CD1c-positive myeloid dendritic cell (primary cell): ENCODE measurements around the gene CPED1.
"Not testable (repeated sequence)": the region's sequence is repeated elsewhere in the genome, so short reads cannot be mapped to it uniquely, and the experiment has no call there.

ENCODE experiments used
- DNase-seq: peaks from one replicate; pipeline ENCODE4 v3.0.0-alpha.2; 2016; ENCODE audit errors: extremely low spot score

The CPED1 gene

DNA sequence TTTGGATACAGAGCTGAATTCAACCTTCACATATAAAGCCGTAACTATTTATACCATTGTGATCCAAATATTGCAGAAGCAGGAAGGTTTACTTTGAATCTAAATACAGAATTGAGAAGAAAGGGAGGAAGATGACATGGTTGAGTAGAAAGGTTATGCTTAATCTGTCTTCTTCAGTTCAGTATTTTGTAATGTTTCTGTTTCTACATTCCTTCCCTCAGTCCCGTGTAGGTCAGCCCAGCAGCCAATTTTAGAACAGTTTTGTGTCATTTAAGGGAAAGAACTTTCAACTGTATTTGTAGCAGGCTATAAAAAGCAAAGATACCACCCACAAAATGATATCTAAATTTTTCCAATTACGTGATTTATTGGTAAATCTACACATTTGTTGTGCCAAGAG, 97.4 kb downstream of the CPED1 start:
- DNase-seq: no peak

- no peak for DNase-seq
These were observed 100.4 kb downstream of the CPED1 start for GRCh38 chr7:121088870-121089269.

DNA sequence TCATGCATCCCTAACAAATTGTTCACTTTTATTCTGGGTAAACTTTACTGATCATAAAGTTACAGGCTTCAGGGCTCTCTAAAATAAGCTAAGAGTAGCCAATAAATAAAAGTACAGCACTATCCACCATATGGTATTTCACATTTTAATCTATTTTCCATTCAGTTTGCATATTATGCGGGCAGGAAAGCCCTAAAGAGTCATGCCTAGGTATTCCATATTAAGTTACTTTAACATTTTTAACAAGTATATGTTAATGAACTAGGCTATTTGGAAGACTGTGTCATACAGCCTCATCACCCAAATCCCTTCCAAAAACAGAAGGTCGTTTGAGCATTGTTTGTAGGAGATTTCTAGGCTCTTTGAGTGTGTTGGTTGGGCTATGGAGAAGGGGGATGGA, 106.3 kb downstream of the CPED1 start:
- no peak for DNase-seq

DNA sequence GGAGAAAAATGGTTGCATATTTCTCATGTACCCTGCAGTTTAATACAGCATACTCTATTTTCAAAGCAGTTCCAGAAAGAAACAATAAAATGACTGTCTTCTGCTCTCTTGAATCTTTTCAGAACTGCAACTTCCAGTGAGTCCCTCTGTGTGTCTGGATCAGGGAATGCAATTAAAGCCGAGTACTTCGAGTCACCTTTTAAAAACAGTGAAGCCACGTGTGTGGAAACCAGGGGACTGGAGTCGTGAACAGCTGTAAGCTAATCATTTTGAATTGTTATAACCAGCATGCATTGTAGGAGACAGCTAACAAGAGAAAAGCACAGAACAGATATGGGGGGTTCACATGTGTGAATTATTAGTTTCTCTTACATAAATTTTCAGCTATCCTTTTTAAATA, 109.1 kb downstream of the CPED1 start:
- DNase-seq: no peak

GRCh38 chr7:121099572-121099971, 111.1 kb downstream of the CPED1 start:
- DNase-seq: no peak

GRCh38 chr7:121101083-121101482, 112.6 kb downstream of the CPED1 start:
- DNase-seq: no peak

GRCh38 chr7:121101621-121102020, 113.1 kb downstream of the CPED1 start:
- DNase-seq: no peak

- DNase-seq: no peak
These were observed 114.1 kb downstream of the CPED1 start for GRCh38 chr7:121102619-121103018.

GRCh38 chr7:121103086-121103485, 114.6 kb downstream of the CPED1 start:
- DNase-seq: no peak

DNA sequence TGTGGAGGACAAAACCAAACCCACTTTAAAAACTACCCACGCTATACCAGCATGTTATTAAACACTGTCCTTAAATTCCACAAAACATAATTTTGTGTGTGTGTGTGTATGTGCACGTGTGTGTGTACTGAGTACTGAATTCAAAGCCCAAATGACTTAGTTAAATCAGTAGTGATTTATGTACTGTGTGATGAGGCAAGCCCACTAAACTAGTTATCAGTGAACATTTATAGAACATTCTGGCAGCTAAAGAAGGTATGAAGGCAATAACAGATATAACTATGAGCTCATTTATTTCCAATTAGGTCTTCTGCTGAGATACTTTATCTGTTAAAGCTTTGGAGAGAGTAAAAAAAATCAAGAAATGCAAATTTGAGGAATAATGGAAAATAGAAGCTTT, 115.1 kb downstream of the CPED1 start:
- no peak for DNase-seq

DNA sequence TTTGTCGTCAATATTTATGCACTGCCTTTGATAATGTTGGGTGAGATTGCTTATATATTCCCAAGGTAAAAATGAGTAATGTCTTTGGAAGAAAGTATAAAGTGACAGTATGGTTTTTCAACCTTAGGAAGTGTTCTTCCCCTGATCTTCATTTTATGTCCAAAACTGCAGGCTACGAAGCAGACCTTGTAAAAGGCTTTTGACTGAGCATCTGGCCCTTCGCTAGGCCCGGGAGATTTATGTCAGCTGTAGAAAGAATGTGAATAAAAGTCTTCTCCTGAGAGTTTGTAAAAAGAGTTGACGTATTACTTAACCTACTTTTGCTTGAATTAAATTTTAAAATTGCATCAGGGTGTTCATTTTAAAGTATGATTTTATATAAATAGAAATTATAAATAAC, 116.8 kb downstream of the CPED1 start:
- no peak for DNase-seq

- DNase-seq: peak; percentile 80
These were observed 119.5 kb downstream of the CPED1 start for GRCh38 chr7:121107923-121108498.

DNA sequence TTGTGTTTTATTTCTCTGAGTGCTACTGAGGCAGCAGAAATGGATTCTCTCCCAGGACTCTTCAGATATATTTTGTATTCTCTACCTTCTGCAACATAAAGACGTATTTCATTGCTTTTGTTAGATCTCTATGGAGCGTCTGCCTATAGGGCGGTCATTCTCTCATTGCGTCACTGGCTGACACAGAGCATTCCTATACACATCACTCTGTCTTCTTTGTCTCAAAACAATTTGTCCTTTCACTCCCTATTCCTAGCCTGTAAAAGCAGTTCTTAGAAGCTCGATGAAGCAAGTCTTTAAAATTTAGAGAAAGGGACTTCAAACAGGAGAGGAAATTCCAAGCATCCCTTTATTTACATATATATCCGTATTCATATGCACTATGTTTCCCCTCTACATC, 120.6 kb downstream of the CPED1 start:
- no peak for DNase-seq

DNA sequence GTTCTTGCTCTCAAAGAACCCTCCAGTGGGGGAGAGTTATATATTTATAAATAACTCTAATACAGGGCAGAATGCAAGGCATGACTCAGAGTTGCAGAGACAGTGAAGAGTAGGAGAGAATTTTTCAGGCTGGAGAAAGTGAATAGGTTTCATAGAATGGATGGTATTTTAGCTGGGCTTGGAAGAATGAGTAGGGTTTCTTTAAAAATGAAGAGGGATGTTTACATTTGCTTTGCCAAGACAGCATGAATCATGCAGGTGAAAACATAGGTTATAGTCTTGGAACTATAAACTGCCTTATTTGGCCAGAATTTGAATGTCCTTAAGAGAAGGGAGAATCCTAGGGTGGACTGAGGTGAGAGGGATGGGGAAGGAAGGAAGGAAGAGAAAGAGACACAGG, 124.8 kb downstream of the CPED1 start:
- DNase-seq: no peak

DNA sequence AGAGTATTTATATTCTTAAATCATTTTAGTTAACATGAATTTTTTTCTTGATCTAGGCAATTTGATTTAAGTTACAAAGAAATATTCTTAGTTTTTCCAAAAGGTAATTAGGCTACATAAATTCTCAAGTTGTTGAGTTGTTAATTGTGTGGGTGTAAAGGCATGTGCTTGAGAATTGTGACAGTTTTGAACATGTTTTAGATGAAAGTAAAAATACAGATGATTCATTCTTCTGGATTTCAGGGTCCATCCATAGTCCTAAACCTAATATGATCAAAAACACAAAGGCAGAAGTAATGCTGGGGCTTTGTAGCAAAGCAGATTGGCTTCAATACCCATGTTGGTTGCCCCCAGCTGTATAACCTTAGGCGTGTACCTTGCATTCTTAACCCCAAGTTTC, 127.9 kb downstream of the CPED1 start:
- DNase-seq: no peak

DNA sequence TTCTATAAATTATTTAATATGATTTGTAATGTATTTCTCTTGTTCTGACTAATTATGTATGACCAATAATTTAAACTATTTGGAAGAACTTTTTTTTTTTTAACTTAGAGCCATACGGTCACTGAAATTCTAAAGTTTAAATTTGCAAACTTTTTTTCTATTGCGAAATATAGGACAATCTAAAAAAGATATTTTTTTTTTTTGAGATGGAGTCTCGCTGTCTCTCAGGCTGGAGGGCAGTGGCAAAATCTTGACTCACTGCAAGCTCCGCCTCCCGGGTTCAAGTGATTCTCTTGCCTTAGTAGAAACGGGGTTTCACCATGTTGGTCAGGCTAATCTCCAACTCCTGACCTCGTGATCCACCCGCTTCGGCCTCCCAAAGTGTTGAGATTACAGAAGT, 130.5 kb downstream of the CPED1 start:
- no peak for DNase-seq

GRCh38 chr7:121123032-121123431, 134.5 kb downstream of the CPED1 start:
- no peak for DNase-seq

DNA sequence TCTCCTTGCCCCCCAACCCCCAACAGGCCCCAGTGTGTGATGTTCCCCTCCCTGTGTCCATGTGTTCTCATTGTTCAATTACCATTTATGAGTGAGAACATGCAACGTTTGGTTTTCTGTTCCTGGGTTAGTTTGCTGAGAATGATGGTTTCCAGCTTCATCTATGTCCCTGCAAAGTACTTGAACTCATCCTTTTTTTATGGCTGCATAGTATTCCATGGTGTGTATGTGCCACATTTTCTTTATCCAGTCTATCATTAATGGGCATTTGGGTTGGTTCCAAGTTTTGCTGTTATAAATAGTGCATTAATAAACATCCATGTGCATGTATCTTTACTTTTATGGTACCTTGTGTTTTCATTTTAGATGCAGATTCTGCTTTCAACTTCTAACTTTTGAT, 136.9 kb downstream of the CPED1 start:
- not testable (repeated sequence) for DNase-seq

DNA sequence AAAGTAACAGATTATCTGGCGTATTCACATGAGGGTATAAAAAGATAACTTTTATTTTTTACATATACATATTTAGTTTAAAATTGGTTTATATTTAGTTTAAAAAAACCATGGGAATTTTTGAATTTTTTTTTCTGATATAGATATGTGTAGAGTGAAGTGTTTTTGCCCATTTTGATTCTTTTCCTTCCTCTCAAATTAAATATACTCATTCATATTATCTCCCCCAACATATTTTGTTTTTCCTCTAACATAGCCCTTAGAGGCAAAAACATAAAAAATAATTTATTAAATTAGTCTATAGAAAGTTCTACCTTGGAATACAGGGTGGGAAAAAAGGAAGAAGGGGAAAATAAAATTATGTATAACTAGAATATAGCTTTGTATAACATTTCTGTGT, 137.7 kb downstream of the CPED1 start:
- no peak for DNase-seq

DNA sequence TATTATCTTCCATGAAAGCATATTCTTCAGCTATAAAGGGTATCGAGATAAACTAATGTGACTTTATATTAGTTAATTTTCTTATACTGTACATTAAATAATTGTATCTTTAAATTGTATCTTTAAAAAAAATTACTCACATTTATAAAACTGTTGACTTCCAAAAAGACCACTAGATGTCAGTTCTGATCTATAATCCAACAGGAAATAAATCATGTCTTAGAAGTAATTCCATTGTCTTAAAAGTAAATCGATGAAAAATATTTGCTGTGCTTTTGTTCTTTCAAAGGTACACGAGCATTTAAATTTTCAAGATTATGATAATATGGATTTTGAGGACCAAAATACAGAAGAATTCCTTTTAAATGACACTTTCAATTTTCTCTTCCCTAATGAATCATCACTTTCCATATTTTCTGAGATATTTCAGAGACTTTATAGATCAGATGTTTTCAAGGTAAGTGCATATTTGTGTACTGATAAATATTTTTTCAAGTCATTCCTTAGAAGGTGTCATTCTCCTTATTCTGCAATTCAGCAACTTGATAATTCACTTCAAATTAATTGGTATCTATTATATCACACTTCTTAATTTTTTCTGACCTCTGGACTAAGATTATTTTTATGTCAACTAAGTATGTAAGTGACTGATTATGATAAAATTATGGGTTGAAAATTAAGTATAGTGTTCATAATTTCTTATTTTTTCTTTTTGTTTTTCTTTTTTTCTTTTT, 138.5 kb downstream of the CPED1 start:
- DNase-seq: no peak

- DNase-seq: no peak
These were observed 144.4 kb downstream of the CPED1 start for GRCh38 chr7:121132940-121133339.

DNA sequence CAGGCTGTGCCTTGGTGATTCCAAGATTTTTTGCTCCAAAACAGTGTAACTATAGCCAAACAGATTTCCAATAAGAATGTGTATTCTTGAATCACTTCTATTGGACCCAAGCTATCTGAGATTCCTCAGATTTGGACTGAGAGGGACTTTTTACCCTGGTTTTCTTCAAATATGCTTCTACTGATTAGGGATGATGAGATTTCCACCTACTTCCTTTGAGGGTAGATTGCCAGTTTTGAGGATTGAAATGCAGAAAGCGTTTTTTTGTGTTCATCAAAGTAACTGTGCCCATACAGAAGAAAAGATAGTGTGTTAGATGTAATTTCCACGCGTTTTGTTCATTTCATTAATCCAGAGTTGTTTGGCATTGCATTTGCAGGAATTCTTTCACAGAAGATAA, 144.9 kb downstream of the CPED1 start:
- no peak for DNase-seq

DNA sequence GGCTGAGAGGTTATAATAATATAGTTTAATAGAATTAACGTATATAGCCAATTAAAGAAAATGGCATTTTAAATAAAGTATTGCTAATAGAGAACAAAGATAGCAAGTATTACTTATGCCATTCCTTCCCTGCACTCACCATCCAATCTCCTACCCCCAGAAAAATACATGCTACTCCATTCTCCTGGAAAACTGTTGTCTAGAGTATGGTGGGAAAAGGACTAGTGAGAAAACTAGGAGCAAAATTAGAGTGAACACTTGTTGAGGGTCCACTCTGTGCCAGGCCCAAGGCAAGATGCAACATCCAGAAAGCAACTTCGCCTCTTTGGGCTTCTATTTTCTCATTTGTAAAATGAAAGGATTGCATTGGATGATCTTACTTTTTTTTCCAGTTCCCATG, 149.1 kb downstream of the CPED1 start:
- DNase-seq: no peak
